Uterus (tissue), 4 donors: Measurements from ENCODE around the gene RBBP6. TPM values are rescaled to one million over a fixed set of nuclear protein-coding genes. Genes with fewer than 3 reads are reported as not detected.

Experiments
- DNase-seq, 2 donors: peaks; one replicate each; pipeline ENCODE4 v3.0.0-alpha.2; 2019 to 2020
- H3K27ac ChIP-seq, 2 donors: fragments of 200-600 bp; sonication (generic); 1 replicate in 1 of 2; 2 replicates in 1 of 2; pipeline ENCODE4 v1.5.1; 2016 to 2018
- H3K27me3 ChIP-seq, 2 donors: fragments of 200-600 bp; sonication (generic); one replicate each; pipeline ENCODE4 v1.5.1; 2018 to 2019; ENCODE audit warnings: control low read depth in 1 of 2
- H3K36me3 ChIP-seq, 2 donors: fragments of 200-600 bp; sonication (generic); one replicate each; pipeline ENCODE4 v1.5.1; 2019; ENCODE audit warnings: control low read depth in 1 of 2
- H3K4me1 ChIP-seq, 2 donors: fragments of 200-600 bp; sonication (generic); one replicate each; pipeline ENCODE4 v1.5.1; 2018 to 2019; ENCODE audit warnings: control low read depth in 1 of 2
- H3K4me3 ChIP-seq, 2 donors: fragments of 200-600 bp; sonication (generic); 1 replicate in 1 of 2; 2 replicates in 1 of 2; pipeline ENCODE4 v1.5.1; 2018 to 2019; ENCODE audit warnings: mild to moderate bottlenecking in 1 of 2
- H3K9me3 ChIP-seq, 2 donors: fragments of 200-600 bp; sonication (generic); one replicate each; pipeline ENCODE4 v1.5.1; 2019; ENCODE audit warnings: control low read depth in 1 of 2
- POLR2A ChIP-seq, 2 donors: fragments of 450-650 bp; IDR thresholded peaks; one replicate each; pipeline ENCODE4 v1.6.1; 2016; ENCODE audit warnings: antibody characterized with exemption in 2 of 2, mild to moderate bottlenecking in 1 of 2, moderate library complexity in 1 of 2
- intact Hi-C: fragments of 100-400 bp; cut with DNase I; formaldehyde crosslinking; loops from one replicate; pipeline ENCODE4 v1.15.1; 2023; ENCODE audit warnings: low total_unique reads
- total RNA-seq, 4 donors: library from RNA; depleted of rRNA in 3 of 4; stranded (reverse); fragments of >200 nt in 3 of 4; gene quantifications; one replicate each; pipeline versions ENCODE4 v1.1.0 to v1.2.4, GENCODE V29; 2014 to 2023
- TF ChIP-seq, protein P1 (sequence below), 4 experiments: fragments of 200-600 bp in 2 of 4; fragments of 450-650 bp in 2 of 4; sonication (generic) in 2 of 4; IDR thresholded peaks; one replicate each; pipeline ENCODE4 v1.5.1; 2016 to 2019; ENCODE audit warnings: antibody characterized with exemption in 4 of 4, mild to moderate bottlenecking in 2 of 4, moderate library complexity in 1 of 4
- donor health status: DM: yes; HTN: yes; CAD: no.

The RBBP6 gene
- total RNA-seq, 4 donors from 2014 or later: 48.7 to 89.1 (median 77.7) TPM

- TF ChIP-seq, protein P1, sequence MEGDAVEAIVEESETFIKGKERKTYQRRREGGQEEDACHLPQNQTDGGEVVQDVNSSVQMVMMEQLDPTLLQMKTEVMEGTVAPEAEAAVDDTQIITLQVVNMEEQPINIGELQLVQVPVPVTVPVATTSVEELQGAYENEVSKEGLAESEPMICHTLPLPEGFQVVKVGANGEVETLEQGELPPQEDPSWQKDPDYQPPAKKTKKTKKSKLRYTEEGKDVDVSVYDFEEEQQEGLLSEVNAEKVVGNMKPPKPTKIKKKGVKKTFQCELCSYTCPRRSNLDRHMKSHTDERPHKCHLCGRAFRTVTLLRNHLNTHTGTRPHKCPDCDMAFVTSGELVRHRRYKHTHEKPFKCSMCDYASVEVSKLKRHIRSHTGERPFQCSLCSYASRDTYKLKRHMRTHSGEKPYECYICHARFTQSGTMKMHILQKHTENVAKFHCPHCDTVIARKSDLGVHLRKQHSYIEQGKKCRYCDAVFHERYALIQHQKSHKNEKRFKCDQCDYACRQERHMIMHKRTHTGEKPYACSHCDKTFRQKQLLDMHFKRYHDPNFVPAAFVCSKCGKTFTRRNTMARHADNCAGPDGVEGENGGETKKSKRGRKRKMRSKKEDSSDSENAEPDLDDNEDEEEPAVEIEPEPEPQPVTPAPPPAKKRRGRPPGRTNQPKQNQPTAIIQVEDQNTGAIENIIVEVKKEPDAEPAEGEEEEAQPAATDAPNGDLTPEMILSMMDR (IDR thresholded peaks at IDR 0.05): no peak
- TF ChIP-seq POLR2A (IDR thresholded peaks at IDR 0.05): no peak
- Histone ChIP-seq H3K4me1 (no peaks in the 10 kb centered on the region), H3K4me3 (no peak overlapping the region), H3K36me3 (no peaks in the 10 kb centered on the region), H3K27ac (no peak overlapping the region), H3K9me3 (no peaks in the 10 kb centered on the region), H3K27me3 (no peaks in the 10 kb centered on the region)
- intact Hi-C loops: no loop called here
- DNase-seq: no peak
Measured at GRCh38 chr16:24617502-24617901, 78.1 kb downstream of the RBBP6 start.

Other genes with a start within 250 kb of the RBBP6 start
- 100 to 1,000 TPM in 1 of 4 donors, 10 to 100 TPM in 3; 22.6 to 109 (median 49.2) TPM for gene TNRC6A, start 190.1 kb downstream of the RBBP6 start, total RNA-seq